Parathyroid adenoma (tissue), 2 donors: Measurements from ENCODE around the gene ADAMTS1.

ENCODE experiments used
- H2AFZ ChIP-seq: fragments of 300-600 bp; sonication (generic); one replicate; pipeline ENCODE4 v1.7.0; 2017; ENCODE audit warnings: antibody characterized with exemption, mild to moderate bottlenecking
- H3K27ac ChIP-seq: fragments of 300-600 bp; sonication (generic); one replicate; pipeline ENCODE4 v1.7.0; 2017
- H3K27me3 ChIP-seq: fragments of 300-600 bp; sonication (generic); one replicate; pipeline ENCODE4 v1.7.0; 2017; ENCODE audit warnings: low read length; ENCODE audit not compliant: control insufficient read depth, insufficient read depth
- H3K36me3 ChIP-seq: fragments of 300-600 bp; sonication (generic); one replicate; pipeline ENCODE4 v1.7.0; 2017; ENCODE audit warnings: low read length; ENCODE audit not compliant: control insufficient read depth, insufficient read depth
- H3K4me1 ChIP-seq: fragments of 300-600 bp; sonication (generic); one replicate; pipeline ENCODE4 v1.7.0; 2017; ENCODE audit warnings: control low read depth
- H3K4me2 ChIP-seq: fragments of 300-600 bp; sonication (generic); one replicate; pipeline ENCODE4 v1.7.0; 2017; ENCODE audit warnings: low read length
- H3K4me3 ChIP-seq: fragments of 300-600 bp; sonication (generic); one replicate; pipeline ENCODE4 v1.7.0; 2017; ENCODE audit warnings: low read depth, low read length
- H3K79me2 ChIP-seq: fragments of 300-600 bp; sonication (generic); one replicate; pipeline ENCODE4 v1.7.0; 2017; ENCODE audit warnings: control low read depth
- H3K9ac ChIP-seq: fragments of 300-600 bp; sonication (generic); one replicate; pipeline ENCODE4 v1.7.0; 2017; ENCODE audit warnings: mild to moderate bottlenecking
- H3K9me3 ChIP-seq: fragments of 300-600 bp; sonication (generic); one replicate; pipeline ENCODE4 v1.7.0; 2017; ENCODE audit warnings: low read length; ENCODE audit not compliant: control insufficient read depth
- TF ChIP-seq, protein P1 (sequence below): fragments of 300-600 bp; sonication (generic); IDR thresholded peaks from one replicate; pipeline ENCODE4 v1.7.0; 2017; ENCODE audit warnings: antibody characterized with exemption, mild to moderate bottlenecking
- donor health status: primary hyperparathyroidism.

The ADAMTS1 gene

DNA sequence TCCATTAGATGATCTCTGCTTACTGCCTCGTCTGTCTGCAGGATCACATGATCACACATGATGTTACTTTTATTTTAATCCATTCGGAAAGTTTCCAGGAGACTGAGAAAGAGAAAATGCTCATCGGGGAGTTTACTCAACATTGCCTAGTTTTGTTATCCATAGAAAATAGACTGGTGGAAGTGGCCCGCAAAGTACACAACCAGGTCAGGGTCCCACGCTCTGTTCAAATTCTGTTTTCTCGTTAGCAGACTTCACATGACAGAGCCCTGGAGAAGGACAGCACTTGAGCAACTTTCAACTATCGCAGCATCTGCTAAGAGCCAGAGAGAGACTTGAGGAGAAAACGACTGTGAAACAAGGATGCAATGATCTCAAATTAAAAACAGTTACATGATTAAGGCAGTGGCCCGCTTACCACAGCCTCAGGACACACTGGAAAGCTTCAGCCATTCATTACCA, 44.2 kb downstream of the ADAMTS1 start:
- H3K4me3 ChIP-seq, result no peak overlapping the region
- no peaks in the 10 kb centered on the region for H3K36me3 ChIP-seq
- peak overlapping the region; percentile 51 for H3K27ac ChIP-seq
- TF ChIP-seq, protein P1, sequence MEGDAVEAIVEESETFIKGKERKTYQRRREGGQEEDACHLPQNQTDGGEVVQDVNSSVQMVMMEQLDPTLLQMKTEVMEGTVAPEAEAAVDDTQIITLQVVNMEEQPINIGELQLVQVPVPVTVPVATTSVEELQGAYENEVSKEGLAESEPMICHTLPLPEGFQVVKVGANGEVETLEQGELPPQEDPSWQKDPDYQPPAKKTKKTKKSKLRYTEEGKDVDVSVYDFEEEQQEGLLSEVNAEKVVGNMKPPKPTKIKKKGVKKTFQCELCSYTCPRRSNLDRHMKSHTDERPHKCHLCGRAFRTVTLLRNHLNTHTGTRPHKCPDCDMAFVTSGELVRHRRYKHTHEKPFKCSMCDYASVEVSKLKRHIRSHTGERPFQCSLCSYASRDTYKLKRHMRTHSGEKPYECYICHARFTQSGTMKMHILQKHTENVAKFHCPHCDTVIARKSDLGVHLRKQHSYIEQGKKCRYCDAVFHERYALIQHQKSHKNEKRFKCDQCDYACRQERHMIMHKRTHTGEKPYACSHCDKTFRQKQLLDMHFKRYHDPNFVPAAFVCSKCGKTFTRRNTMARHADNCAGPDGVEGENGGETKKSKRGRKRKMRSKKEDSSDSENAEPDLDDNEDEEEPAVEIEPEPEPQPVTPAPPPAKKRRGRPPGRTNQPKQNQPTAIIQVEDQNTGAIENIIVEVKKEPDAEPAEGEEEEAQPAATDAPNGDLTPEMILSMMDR, result no peak
- no peaks in the 10 kb centered on the region for H3K4me1 ChIP-seq
- H2AFZ ChIP-seq, result no peak overlapping the region
- H3K9me3 ChIP-seq, result no peaks in the 10 kb centered on the region
- no peak overlapping the region for H3K4me2 ChIP-seq
- H3K9ac ChIP-seq, result no peak overlapping the region
- H3K79me2 ChIP-seq, result no peaks in the 10 kb centered on the region
- no peaks in the 10 kb centered on the region for H3K27me3 ChIP-seq

DNA sequence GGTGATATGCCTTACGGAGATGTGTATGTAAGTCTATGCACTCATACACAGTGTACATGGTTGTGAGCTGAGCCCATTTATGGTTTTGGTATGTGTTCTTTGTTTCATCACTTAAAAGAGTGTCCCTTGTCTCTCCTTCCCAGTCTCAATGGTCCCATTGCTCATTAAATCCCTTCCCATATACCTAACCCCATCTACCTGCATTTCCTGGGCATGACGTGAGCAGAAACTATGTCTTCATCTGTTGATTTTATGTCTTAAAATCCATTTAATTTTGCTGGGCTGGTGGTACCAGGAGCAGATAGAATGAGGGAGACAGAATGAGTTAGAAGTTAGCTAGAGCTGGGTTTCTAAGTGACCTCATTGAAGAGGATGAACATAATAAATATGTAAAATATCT, 44.8 kb downstream of the ADAMTS1 start:
- no peaks in the 10 kb centered on the region for H3K4me1 ChIP-seq
- peak overlapping the region; percentile 51 for H3K27ac ChIP-seq
- TF ChIP-seq, protein P1, result no peak
- no peaks in the 10 kb centered on the region for H3K36me3 ChIP-seq
- H3K9me3 ChIP-seq, result no peaks in the 10 kb centered on the region
- no peak overlapping the region for H3K4me3 ChIP-seq
- no peak overlapping the region for H3K9ac ChIP-seq
- no peaks in the 10 kb centered on the region for H3K27me3 ChIP-seq
- no peak overlapping the region for H3K4me2 ChIP-seq
- no peaks in the 10 kb centered on the region for H3K79me2 ChIP-seq
- H2AFZ ChIP-seq, result no peak overlapping the region

DNA sequence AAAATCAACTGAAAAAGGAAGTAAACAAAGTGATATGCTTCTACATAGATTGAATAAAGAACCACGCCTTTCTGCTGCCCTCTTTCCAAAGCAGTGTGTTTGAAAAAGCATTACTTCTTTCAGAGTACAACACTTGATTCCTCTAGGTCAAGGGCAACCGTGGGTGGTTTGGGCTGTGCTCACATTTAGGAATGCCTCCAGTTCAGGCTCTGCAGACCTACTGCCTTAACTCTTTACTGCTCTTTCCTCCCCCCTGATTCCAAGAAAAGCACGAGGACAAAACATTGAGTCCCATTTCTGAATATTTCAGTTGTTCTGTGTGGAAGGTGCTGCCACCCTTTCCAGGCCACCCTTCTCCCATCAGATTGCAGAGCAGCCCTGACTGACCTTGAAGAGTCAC, 45.2 kb downstream of the ADAMTS1 start:
- Histone ChIP-seq H3K79me2 (no peaks in the 10 kb centered on the region), H3K9me3 (no peaks in the 10 kb centered on the region), H3K36me3 (no peaks in the 10 kb centered on the region), H3K4me2 (no peak overlapping the region), H2AFZ (no peak overlapping the region), H3K4me3 (no peak overlapping the region), H3K27ac (no peak overlapping the region), H3K9ac (no peak overlapping the region), H3K27me3 (no peaks in the 10 kb centered on the region), H3K4me1 (no peaks in the 10 kb centered on the region)
- TF ChIP-seq, protein P1, result no peak

DNA sequence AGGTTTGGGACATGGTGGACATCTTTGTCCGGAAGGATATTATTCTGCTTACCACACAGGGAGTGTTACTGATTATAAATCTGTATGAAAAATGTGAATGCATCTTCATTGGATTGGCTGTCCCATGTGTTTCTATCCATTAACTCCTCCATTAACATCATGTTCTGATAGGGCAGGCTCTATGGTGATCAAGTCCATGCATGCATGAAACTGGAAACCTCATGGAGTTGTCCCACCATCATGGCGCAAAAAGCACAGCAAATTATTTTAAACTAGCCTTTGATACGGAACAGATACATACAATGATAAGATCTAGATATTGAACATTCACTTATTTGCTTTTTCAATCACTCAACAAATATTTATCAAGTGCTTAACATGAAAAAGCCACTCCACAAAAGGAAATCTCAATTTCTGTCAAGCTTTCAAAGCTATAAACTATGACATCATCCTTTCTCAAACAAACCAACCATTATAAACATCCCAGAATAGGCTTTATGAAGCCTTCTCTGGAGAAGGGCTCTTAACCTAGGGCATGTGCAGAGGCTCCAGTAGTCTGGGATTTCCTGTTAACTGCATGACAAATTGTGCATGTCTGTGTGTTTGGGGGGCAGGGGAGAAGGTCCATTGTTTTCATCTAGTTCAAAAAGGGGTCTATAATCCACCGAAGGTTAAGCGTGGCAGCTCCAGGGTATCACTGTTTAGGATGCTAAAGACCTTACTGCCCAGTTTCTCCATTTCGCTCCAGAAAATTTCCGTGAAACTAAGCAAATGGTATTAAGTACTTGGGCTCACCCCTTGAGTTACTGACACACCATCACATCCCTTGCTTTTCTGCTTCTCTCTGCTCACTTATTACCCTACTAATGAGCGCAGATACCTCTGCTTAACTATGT, 46.1 kb downstream of the ADAMTS1 start:
- Histone ChIP-seq H3K27me3 (no peaks in the 10 kb centered on the region), H3K27ac (no peak overlapping the region), H3K4me3 (no peak overlapping the region), H3K79me2 (no peaks in the 10 kb centered on the region), H3K36me3 (no peaks in the 10 kb centered on the region), H3K9ac (no peak overlapping the region), H3K4me2 (no peak overlapping the region), H3K9me3 (no peaks in the 10 kb centered on the region), H3K4me1 (no peaks in the 10 kb centered on the region), H2AFZ (no peak overlapping the region)
- TF ChIP-seq, protein P1, result no peak
